Fibroblast of skin of right quadriceps (primary cell): ENCODE measurements around the gene MORN1.
"Not testable (repeated sequence)": the region's sequence is repeated elsewhere in the genome, so short reads cannot be mapped to it uniquely, and the experiment has no call there.

Source experiments
- DNase-seq: peaks from one replicate; pipeline ENCODE4 v3.0.0-alpha.2; 2013

MORN1 gene

GRCh38 chr1:2303016-2303775 is 88.2 kb downstream of the MORN1 start:
- no peak for DNase-seq

- DNase-seq, result no peak
These were observed 88.9 kb downstream of the MORN1 start for GRCh38 chr1:2302292-2302925.

DNA sequence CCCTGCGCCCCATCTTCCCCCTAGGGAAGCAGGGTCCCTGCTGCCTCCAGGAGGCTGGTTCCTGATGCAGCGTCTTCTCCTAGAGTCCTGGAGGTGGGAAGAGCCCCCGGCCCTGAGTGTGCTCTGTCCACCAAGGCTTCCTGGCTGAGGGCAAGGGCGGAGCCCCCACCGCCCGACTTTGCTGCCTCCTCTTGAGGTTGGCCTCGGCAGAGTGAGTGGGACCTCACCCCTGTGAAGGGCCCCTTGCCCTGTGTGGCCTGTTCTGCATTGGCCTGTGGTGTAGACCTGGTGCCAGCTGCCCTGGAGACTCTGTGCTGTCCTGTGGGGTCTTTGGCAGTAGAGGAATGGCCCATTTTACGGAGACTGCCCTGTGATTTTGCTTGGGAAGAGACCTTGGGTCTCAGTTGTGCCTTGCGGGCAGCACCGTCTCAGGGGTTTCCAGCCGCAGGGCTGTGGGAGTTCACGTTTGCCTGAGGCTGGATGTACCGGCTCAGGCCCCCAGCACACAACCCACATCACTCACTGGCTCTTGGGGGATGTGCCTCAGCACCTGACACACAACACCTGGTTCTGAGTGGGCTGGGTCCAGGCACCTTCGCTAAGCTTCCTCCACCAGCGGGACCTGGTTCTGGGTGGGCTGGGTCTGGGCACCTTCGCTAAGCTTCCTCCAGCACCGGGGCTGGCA is 89.6 kb downstream of the MORN1 start:
- no peak for DNase-seq

GRCh38 chr1:2300851-2301606 is 90.3 kb downstream of the MORN1 start:
- peak; percentile 39 for DNase-seq

DNA sequence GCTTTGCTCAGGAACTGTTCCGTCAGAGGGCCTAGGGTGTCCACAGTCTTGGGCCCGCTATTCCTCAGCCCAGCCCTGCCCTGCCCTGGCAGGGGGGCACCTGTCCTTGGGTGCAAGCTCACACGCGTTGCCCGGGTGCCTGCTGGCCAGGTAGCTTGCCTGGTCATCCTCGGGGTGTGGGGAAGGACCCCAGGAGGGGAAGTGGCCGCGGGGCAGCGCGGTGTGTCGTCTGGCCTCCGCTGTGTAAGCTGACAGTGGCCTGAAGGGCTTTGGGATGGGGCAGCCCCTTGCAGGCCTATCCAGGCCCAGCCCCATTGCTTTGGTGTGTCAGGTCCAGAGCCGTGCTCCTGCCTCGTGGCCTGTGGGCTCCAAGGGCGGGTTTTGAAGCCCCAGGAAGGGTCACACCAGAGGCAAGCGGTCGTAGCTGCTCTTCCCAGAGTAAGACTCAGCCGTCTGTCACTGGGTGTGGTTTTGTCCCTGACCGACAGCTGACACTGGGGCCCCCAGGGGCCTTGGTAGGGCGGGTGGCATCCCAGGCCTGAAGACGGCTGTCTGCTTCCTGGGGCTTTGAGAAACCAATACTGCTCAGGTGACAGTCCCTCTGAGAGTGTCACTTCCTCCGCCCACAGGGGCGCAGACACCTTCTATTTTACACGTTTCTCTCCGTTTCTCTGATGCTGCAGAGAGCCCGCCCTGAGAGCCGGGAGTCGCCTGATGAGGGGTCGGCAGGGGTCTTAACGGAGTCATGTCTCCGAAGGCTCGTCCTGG is 91.2 kb downstream of the MORN1 start:
- no peak for DNase-seq

- DNase-seq, result no peak
These were observed 92.2 kb downstream of the MORN1 start for GRCh38 chr1:2299131-2299627.

GRCh38 chr1:2298685-2299084 is 92.7 kb downstream of the MORN1 start:
- DNase-seq, result no peak

DNA sequence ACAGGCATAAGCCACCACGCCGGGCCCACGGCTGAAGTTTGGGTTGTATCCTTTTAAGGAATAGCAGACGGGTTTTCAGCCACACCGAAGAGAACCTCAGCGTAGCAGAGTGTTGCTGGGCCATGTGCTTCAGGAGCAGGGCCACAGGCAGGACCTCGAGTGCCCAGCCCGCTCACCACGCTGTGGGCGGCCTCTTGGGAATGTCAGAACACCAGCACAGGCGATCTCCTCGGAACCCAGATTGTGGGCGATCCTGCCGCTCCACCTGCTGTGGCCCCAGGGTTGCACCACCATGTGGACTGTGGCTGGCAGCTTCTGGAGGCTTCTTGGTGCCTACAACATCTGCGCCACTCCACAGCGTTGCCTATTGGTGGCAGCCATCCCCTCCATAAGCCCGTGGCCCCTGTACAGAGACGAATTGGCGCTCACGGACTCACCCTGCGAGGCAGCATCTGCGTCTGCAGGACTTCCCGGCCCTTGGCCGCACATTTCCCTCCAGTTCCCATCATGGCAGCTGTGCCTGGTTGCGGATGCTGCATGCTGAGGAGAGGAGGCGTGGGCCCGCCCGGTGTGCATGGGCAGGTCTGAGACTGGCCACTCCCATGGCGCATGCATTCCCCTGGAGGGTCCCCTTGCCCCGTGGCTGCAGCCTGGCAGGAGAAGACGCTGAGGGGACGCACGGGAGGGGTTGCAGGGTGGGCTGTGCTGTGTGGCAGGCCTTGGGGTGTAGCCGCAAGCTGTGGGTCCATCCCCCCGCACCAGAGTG is 93.9 kb downstream of the MORN1 start:
- DNase-seq, result no peak

GRCh38 chr1:2296614-2297013 is 94.7 kb downstream of the MORN1 start:
- no peak for DNase-seq

- not testable (repeated sequence) for DNase-seq
These were observed 95.1 kb downstream of the MORN1 start for GRCh38 chr1:2296211-2296610.

- no peak for DNase-seq
These were observed 95.8 kb downstream of the MORN1 start for GRCh38 chr1:2295526-2295925.

GRCh38 chr1:2294725-2295078 is 96.7 kb downstream of the MORN1 start:
- no peak for DNase-seq

DNA sequence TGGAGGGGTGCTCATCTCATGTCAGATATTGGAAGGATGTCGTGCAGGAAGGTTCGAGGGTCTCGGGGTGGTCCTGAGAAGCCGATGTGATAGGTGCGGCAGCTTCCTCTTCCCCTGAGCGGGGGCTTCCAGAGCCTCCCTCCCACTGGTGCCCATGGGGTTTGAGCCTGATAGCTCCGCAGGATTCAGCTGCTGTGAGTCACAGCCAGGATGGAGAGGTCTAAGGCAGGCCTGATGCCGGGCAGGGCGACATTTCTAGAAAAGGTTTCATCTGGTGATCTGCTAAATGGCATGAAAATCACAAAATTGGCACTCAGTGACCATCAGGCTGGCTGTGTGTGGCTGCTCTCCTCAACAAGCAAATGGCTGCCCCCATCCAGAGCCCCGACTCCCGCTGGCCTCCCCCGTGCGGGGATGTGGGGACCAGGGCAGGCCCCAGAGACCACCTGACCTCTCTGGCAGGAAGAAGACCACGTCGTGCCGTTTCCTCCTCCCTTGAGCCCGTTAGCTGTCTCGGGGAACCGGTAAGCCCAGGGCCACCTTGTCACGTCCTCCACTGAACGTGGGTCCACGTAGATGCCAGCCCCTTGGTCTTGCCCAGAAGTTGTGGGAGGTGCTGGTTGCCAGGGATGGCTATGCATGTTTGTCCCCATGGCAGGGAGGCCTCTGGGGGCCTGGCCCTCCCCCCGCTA is 97.2 kb downstream of the MORN1 start:
- DNase-seq, result no peak

GRCh38 chr1:2292725-2293450 is 98.5 kb downstream of the MORN1 start:
- DNase-seq, result no peak

GRCh38 chr1:2291577-2291976 is 99.8 kb downstream of the MORN1 start:
- DNase-seq, result no peak

- peak; percentile 97 for DNase-seq
These were observed 100.5 kb downstream of the MORN1 start for GRCh38 chr1:2290595-2291510.

GRCh38 chr1:2290171-2290578 is 101.2 kb downstream of the MORN1 start:
- DNase-seq, result no peak

GRCh38 chr1:2289607-2290006 is 101.7 kb downstream of the MORN1 start:
- DNase-seq, result no peak
